Measurements from ENCODE around the gene KLHL11.

KLHL11 gene

DNA sequence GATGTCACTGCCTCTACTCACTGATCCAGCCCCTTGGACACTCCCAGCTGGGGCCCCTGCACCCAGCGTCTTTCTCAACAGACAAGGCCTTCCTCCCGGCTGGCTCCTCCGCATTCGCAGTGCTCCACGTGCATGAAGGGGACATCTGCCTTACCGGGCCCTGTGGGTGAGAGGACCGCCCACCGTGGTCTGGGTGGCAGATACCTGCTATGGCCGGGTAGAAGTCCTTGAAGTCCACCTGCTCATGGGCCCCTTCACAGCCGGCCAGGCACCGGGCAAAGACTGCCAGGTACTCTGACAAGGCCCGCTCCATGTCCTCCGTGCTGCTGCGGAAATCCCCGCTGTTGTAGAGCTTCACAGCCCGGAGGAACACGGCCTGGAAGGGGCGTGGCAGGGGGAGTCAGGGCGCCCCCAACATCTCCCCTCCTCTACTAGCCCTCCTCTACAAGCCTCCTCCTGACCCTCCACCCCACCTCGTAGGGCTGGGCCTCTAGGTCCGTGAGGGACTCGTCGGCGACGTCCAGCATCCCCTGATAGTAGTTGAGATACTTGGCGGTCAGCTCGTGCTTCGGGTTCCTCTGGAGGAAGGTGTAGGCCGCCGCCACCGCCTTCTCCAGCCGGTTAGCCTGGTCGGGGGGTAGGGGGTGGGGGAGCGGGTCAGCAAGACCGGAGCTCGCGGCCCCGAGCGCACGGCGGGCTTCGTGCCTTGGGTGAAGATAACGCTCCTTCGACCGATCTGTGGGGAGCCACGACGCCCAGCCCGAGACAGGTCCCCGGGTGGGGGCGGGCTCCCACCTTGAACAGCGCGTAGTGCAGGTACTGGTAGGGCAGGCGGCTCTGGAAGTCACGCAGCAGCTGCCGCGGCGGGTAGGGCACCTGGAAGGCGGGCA is 54.3 kb downstream of the KLHL11 start:
- TF ChIP-seq, protein P1, sequence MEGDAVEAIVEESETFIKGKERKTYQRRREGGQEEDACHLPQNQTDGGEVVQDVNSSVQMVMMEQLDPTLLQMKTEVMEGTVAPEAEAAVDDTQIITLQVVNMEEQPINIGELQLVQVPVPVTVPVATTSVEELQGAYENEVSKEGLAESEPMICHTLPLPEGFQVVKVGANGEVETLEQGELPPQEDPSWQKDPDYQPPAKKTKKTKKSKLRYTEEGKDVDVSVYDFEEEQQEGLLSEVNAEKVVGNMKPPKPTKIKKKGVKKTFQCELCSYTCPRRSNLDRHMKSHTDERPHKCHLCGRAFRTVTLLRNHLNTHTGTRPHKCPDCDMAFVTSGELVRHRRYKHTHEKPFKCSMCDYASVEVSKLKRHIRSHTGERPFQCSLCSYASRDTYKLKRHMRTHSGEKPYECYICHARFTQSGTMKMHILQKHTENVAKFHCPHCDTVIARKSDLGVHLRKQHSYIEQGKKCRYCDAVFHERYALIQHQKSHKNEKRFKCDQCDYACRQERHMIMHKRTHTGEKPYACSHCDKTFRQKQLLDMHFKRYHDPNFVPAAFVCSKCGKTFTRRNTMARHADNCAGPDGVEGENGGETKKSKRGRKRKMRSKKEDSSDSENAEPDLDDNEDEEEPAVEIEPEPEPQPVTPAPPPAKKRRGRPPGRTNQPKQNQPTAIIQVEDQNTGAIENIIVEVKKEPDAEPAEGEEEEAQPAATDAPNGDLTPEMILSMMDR (conservative IDR thresholded peaks at IDR 0.05; ENCODE audit: low read length): no peak
- no peak for TF ChIP-seq EZH2phosphoT487 (IDR thresholded peaks at IDR 0.05; ENCODE audit: borderline replicate concordance)
- H3K4me3 ChIP-seq (ENCODE audit: low read length, poor library complexity, severe bottlenecking): peak overlapping the region; percentile 83
- H3K4me2 ChIP-seq (ENCODE audit: low read depth, low read length, poor library complexity, severe bottlenecking): peak overlapping the region; percentile 99
- H3K27me3 ChIP-seq (ENCODE audit: insufficient read depth, low read length, poor library complexity, severe bottlenecking): no peaks in the 10 kb centered on the region
- no peaks in the 10 kb centered on the region for H3K9me3 ChIP-seq (ENCODE audit: insufficient read depth, low read depth, low read length)
- peaks cover 32% of the 10 kb centered on the region for H3K4me1 ChIP-seq (ENCODE audit: insufficient read depth, low read length, poor library complexity, severe bottlenecking)
- H2AFZ ChIP-seq (ENCODE audit: low read length): peak overlapping the region; percentile 96
- H3F3A ChIP-seq (ENCODE audit: low read depth): no peaks in the 10 kb centered on the region
- H3K9me2 ChIP-seq (replicated peaks; ENCODE audit: low read depth, low read length): no peaks in the 10 kb centered on the region
- peak overlapping the region; percentile 75 for H3K9ac ChIP-seq (ENCODE audit: low read depth, low read length, poor library complexity, severe bottlenecking)
- H3K36me3 ChIP-seq (ENCODE audit: insufficient read depth, low read length): no peaks in the 10 kb centered on the region
- no peaks in the 10 kb centered on the region for H4K20me1 ChIP-seq (ENCODE audit: insufficient read depth, low read length, poor library complexity, severe bottlenecking)
- H3K79me2 ChIP-seq (ENCODE audit: insufficient read depth, low read length): peaks cover 11% of the 10 kb centered on the region

DNA sequence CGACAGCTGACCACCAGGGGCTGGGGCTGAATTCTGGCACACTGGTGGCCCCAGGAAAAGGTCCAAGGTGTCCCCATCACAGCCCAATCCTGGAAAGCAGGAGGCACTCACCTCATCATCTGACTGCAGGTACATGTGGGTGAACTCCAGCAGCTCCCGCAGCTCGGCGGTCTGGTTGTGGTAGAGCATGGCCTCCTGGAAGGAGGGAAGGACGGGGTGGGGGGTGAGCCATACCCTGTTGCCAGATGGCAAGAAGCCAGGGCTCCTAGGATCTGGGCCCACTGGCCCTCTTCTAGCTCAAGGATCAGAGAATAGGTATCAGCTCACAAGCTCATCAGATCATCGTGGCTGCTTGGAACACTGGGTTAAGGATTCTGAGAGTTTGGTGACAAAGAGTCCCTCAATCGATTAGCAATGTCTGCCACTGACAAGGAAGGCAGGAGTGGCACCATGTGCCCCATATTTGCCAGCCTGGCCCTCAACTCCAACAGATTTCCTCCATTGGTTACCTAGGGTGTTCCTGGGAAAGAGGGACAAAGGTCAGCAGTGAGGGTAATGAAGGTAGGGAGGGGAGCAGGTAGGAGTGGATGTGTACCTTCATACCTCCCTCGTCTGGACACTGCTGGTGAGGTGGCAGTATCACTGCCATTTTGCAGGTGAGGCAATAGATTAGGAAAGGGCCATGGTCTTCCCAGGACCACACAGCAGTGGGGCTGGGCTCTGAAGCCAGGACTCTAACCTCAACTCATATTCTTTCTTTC is 58.4 kb downstream of the KLHL11 start:
- peaks cover 16% of the 10 kb centered on the region for H3K4me1 ChIP-seq (ENCODE audit: insufficient read depth, low read length, poor library complexity, severe bottlenecking)
- no peaks in the 10 kb centered on the region for H4K20me1 ChIP-seq (ENCODE audit: insufficient read depth, low read length, poor library complexity, severe bottlenecking)
- no peak overlapping the region for H3K9ac ChIP-seq (ENCODE audit: low read depth, low read length, poor library complexity, severe bottlenecking)
- no peak overlapping the region for H3K4me3 ChIP-seq (ENCODE audit: low read length, poor library complexity, severe bottlenecking)
- H3K27me3 ChIP-seq (ENCODE audit: insufficient read depth, low read length, poor library complexity, severe bottlenecking): no peaks in the 10 kb centered on the region
- no peak overlapping the region for H2AFZ ChIP-seq (ENCODE audit: low read length)
- no peaks in the 10 kb centered on the region for H3F3A ChIP-seq (ENCODE audit: low read depth)
- H3K9me3 ChIP-seq (ENCODE audit: insufficient read depth, low read depth, low read length): no peaks in the 10 kb centered on the region
- TF ChIP-seq, protein P1 (conservative IDR thresholded peaks at IDR 0.05; ENCODE audit: low read length): no peak
- no peak for TF ChIP-seq EZH2phosphoT487 (IDR thresholded peaks at IDR 0.05; ENCODE audit: borderline replicate concordance)
- peaks cover 11% of the 10 kb centered on the region for H3K79me2 ChIP-seq (ENCODE audit: insufficient read depth, low read length)
- no peaks in the 10 kb centered on the region for H3K9me2 ChIP-seq (replicated peaks; ENCODE audit: low read depth, low read length)
- H3K36me3 ChIP-seq (ENCODE audit: insufficient read depth, low read length): no peaks in the 10 kb centered on the region
- H3K4me2 ChIP-seq (ENCODE audit: low read depth, low read length, poor library complexity, severe bottlenecking): no peak overlapping the region

Measured in Loucy (cell line).